ENCODE measurements around the gene SPSB4.
A peak's percentile ranks its signal among the peaks of the same experiment; 100 is the strongest.

SPSB4 gene

GRCh38 chr3:141148169-141148568 is 97.0 kb downstream of the SPSB4 start:
- Mint-ChIP-seq H3K4me3 (no peak overlapping the region), H3K27ac (no peak overlapping the region), H3K27me3 (peaks cover 11 to 34% of the 10 kb centered on the region in 2 donors), H3K36me3 (no peaks in the 10 kb centered on the region), H3K4me1 (no peaks in the 10 kb centered on the region), H3K9me3 (peaks cover 3 to 4% of the 10 kb centered on the region in 2 donors)
- no peak for ATAC-seq (replicated peaks)
- no peak for DNase-seq

- DNase-seq (no peak), ATAC-seq (replicated peaks) (no peak)
- H3K9me3 Mint-ChIP-seq: peaks cover 0 to 2% of the 10 kb centered on the region in 2 donors
- H3K4me1 Mint-ChIP-seq: no peaks in the 10 kb centered on the region
- no peak overlapping the region for H3K4me3 Mint-ChIP-seq
- H3K27me3 Mint-ChIP-seq: peaks cover 11 to 34% of the 10 kb centered on the region in 2 donors
- H3K36me3 Mint-ChIP-seq: no peaks in the 10 kb centered on the region
- H3K27ac Mint-ChIP-seq: no peak overlapping the region
Observed at GRCh38 chr3:141148770-141149169, 97.6 kb downstream of the SPSB4 start.

- no peaks in the 10 kb centered on the region for H3K36me3 Mint-ChIP-seq
- ATAC-seq (replicated peaks): peak in 1 of 2 donors; percentile 19
- H3K4me3 Mint-ChIP-seq: no peak overlapping the region
- peaks cover 7 to 24% of the 10 kb centered on the region in 2 donors for H3K27me3 Mint-ChIP-seq
- no peaks in the 10 kb centered on the region for H3K9me3 Mint-ChIP-seq
- DNase-seq: no peak
- H3K27ac Mint-ChIP-seq: no peak overlapping the region
- H3K4me1 Mint-ChIP-seq: no peaks in the 10 kb centered on the region
Observed at GRCh38 chr3:141150081-141150830, 99.1 kb downstream of the SPSB4 start.

GRCh38 chr3:141150931-141151330 is 99.8 kb downstream of the SPSB4 start:
- H3K27ac Mint-ChIP-seq: no peak overlapping the region
- peaks cover 7 to 24% of the 10 kb centered on the region in 2 donors for H3K27me3 Mint-ChIP-seq
- H3K4me3 Mint-ChIP-seq: no peak overlapping the region
- DNase-seq (no peak), ATAC-seq (replicated peaks) (no peak)
- H3K36me3 Mint-ChIP-seq: no peaks in the 10 kb centered on the region
- no peaks in the 10 kb centered on the region for H3K4me1 Mint-ChIP-seq
- no peaks in the 10 kb centered on the region for H3K9me3 Mint-ChIP-seq

GRCh38 chr3:141151439-141151838 is 100.3 kb downstream of the SPSB4 start:
- no peak overlapping the region for H3K4me3 Mint-ChIP-seq
- H3K36me3 Mint-ChIP-seq: no peaks in the 10 kb centered on the region
- no peak for DNase-seq
- H3K9me3 Mint-ChIP-seq: no peaks in the 10 kb centered on the region
- peaks cover 7 to 24% of the 10 kb centered on the region in 2 donors for H3K27me3 Mint-ChIP-seq
- ATAC-seq (replicated peaks): no peak
- no peak overlapping the region for H3K27ac Mint-ChIP-seq
- no peaks in the 10 kb centered on the region for H3K4me1 Mint-ChIP-seq

GRCh38 chr3:141152130-141152529 is 101.0 kb downstream of the SPSB4 start:
- no peak for ATAC-seq (replicated peaks)
- no peak for DNase-seq
- Mint-ChIP-seq H3K27me3 (peaks cover 7 to 24% of the 10 kb centered on the region in 2 donors), H3K27ac (no peak overlapping the region), H3K9me3 (no peaks in the 10 kb centered on the region), H3K4me3 (no peak overlapping the region), H3K4me1 (no peaks in the 10 kb centered on the region), H3K36me3 (no peaks in the 10 kb centered on the region)

- no peaks in the 10 kb centered on the region for H3K9me3 Mint-ChIP-seq
- H3K27me3 Mint-ChIP-seq: peaks cover 7 to 26% of the 10 kb centered on the region in 2 donors
- H3K27ac Mint-ChIP-seq: no peak overlapping the region
- H3K36me3 Mint-ChIP-seq: no peaks in the 10 kb centered on the region
- no peak overlapping the region for H3K4me3 Mint-ChIP-seq
- ATAC-seq (replicated peaks): no peak
- H3K4me1 Mint-ChIP-seq: no peaks in the 10 kb centered on the region
- no peak for DNase-seq
Observed at GRCh38 chr3:141152801-141153678, 101.9 kb downstream of the SPSB4 start.

- no peak overlapping the region for H3K27ac Mint-ChIP-seq
- no peak overlapping the region for H3K4me3 Mint-ChIP-seq
- DNase-seq: no peak
Observed at GRCh38 chr3:141153679-141153966, 102.5 kb downstream of the SPSB4 start.

GRCh38 chr3:141164852-141165251 is 113.7 kb downstream of the SPSB4 start:
- no peaks in the 10 kb centered on the region for H3K36me3 Mint-ChIP-seq
- H3K9me3 Mint-ChIP-seq: peaks cover 17 to 18% of the 10 kb centered on the region in 2 donors
- no peak for ATAC-seq (replicated peaks)
- no peak overlapping the region for H3K4me3 Mint-ChIP-seq
- no peak overlapping the region for H3K27ac Mint-ChIP-seq
- no peak for DNase-seq
- H3K27me3 Mint-ChIP-seq: peaks cover 8 to 9% of the 10 kb centered on the region in 2 donors
- no peaks in the 10 kb centered on the region for H3K4me1 Mint-ChIP-seq

More at GRCh38 chr3:141153679-141153966, 102.5 kb downstream of the SPSB4 start:
- Mint-ChIP-seq H3K36me3 (no peaks in the 10 kb centered on the region), H3K4me1 (no peaks in the 10 kb centered on the region), H3K9me3 (peaks cover 0 to 2% of the 10 kb centered on the region in 2 donors), H3K27me3 (peaks cover 10 to 26% of the 10 kb centered on the region in 2 donors)
- no peak for ATAC-seq (replicated peaks)

- H3K4me1 Mint-ChIP-seq: no peaks in the 10 kb centered on the region
- no peaks in the 10 kb centered on the region for H3K36me3 Mint-ChIP-seq
- H3K27ac Mint-ChIP-seq: no peak overlapping the region
- no peak overlapping the region for H3K4me3 Mint-ChIP-seq
- peaks cover 3 to 4% of the 10 kb centered on the region in 2 donors for H3K9me3 Mint-ChIP-seq
- peaks cover 0 to 11% of the 10 kb centered on the region in 2 donors for H3K27me3 Mint-ChIP-seq
- no peak for DNase-seq
- no peak for ATAC-seq (replicated peaks)
Observed at GRCh38 chr3:141167681-141168080, 116.5 kb downstream of the SPSB4 start.

GRCh38 chr3:141170678-141171295 is 119.6 kb downstream of the SPSB4 start:
- Mint-ChIP-seq H3K4me3 (no peak overlapping the region), H3K27ac (no peak overlapping the region), H3K36me3 (no peaks in the 10 kb centered on the region), H3K27me3 (peaks cover 10 to 11% of the 10 kb centered on the region in 2 donors), H3K9me3 (peaks cover 3 to 4% of the 10 kb centered on the region in 2 donors), H3K4me1 (no peaks in the 10 kb centered on the region)
- DNase-seq (no peak), ATAC-seq (replicated peaks) (no peak)

GRCh38 chr3:141174674-141175073 is 123.5 kb downstream of the SPSB4 start:
- Mint-ChIP-seq H3K4me1 (no peaks in the 10 kb centered on the region), H3K36me3 (no peaks in the 10 kb centered on the region), H3K27me3 (peaks cover 13 to 22% of the 10 kb centered on the region in 2 donors), H3K27ac (no peak overlapping the region), H3K4me3 (no peak overlapping the region), H3K9me3 (peaks cover 3 to 4% of the 10 kb centered on the region in 2 donors)
- DNase-seq (no peak), ATAC-seq (replicated peaks) (no peak)

- Mint-ChIP-seq H3K4me3 (no peak overlapping the region), H3K9me3 (peaks cover 8 to 15% of the 10 kb centered on the region in 2 donors), H3K36me3 (no peaks in the 10 kb centered on the region), H3K4me1 (no peaks in the 10 kb centered on the region), H3K27ac (no peak overlapping the region), H3K27me3 (peaks cover 17 to 32% of the 10 kb centered on the region in 2 donors)
- ATAC-seq (replicated peaks) (no peak), DNase-seq (no peak)
Observed at GRCh38 chr3:141176775-141177174, 125.6 kb downstream of the SPSB4 start.

- Mint-ChIP-seq H3K4me1 (no peaks in the 10 kb centered on the region), H3K4me3 (no peak overlapping the region), H3K27ac (no peak overlapping the region), H3K27me3 (peaks cover 17 to 38% of the 10 kb centered on the region in 2 donors), H3K36me3 (no peaks in the 10 kb centered on the region), H3K9me3 (peaks cover 8 to 15% of the 10 kb centered on the region in 2 donors)
- DNase-seq: no peak
- ATAC-seq (replicated peaks): no peak
Observed at GRCh38 chr3:141178026-141178425, 126.9 kb downstream of the SPSB4 start.
